Stimulated activated CD8-positive, alpha-beta memory T cell treated with anti-CD3 and anti-CD28 coated beads, Interleukin-15, amount 100 ng/mL, for 4 hours (primary cell): ENCODE data around the gene SYNE2.

ENCODE experiments used
- DNase-seq, 2 donors: peaks; one replicate each; pipeline ENCODE4 v3.0.0-alpha.2; 2020; ENCODE audit warnings: low read depth in 2 of 2

The SYNE2 gene

GRCh38 chr14:63911404-63911803 is 58.6 kb downstream of the SYNE2 start:
- DNase-seq, result no peak

GRCh38 chr14:63912286-63912685 is 59.5 kb downstream of the SYNE2 start:
- no peak for DNase-seq

GRCh38 chr14:63918411-63918810 is 65.6 kb downstream of the SYNE2 start:
- DNase-seq, result no peak

GRCh38 chr14:63922696-63923421 is 70.1 kb downstream of the SYNE2 start:
- DNase-seq, result no peak

- no peak for DNase-seq
Observed at GRCh38 chr14:63923422-63923752, 70.6 kb downstream of the SYNE2 start.

GRCh38 chr14:63924375-63924774 is 71.6 kb downstream of the SYNE2 start:
- no peak for DNase-seq

GRCh38 chr14:63926641-63927040 is 73.8 kb downstream of the SYNE2 start:
- DNase-seq, result no peak

GRCh38 chr14:63928744-63929174 is 76.0 kb downstream of the SYNE2 start:
- DNase-seq, result no peak

- DNase-seq, result no peak
Observed at GRCh38 chr14:63933110-63933509, 80.3 kb downstream of the SYNE2 start.

GRCh38 chr14:63933711-63934110 is 80.9 kb downstream of the SYNE2 start:
- no peak for DNase-seq

GRCh38 chr14:63938198-63939005 is 85.6 kb downstream of the SYNE2 start:
- DNase-seq, result no peak

GRCh38 chr14:63939006-63939270 is 86.1 kb downstream of the SYNE2 start:
- no peak for DNase-seq

GRCh38 chr14:63940387-63940786 is 87.6 kb downstream of the SYNE2 start:
- DNase-seq, result no peak

GRCh38 chr14:63941023-63941422 is 88.2 kb downstream of the SYNE2 start:
- no peak for DNase-seq

GRCh38 chr14:63949696-63950095 is 96.9 kb downstream of the SYNE2 start:
- no peak for DNase-seq

GRCh38 chr14:63951021-63951420 is 98.2 kb downstream of the SYNE2 start:
- DNase-seq, result no peak

GRCh38 chr14:63951429-63951828 is 98.6 kb downstream of the SYNE2 start:
- no peak for DNase-seq

GRCh38 chr14:63952053-63952932 is 99.5 kb downstream of the SYNE2 start:
- DNase-seq, result no peak

- no peak for DNase-seq
Observed at GRCh38 chr14:63952933-63953437, 100.2 kb downstream of the SYNE2 start.

- DNase-seq, result no peak
Observed at GRCh38 chr14:63956326-63956725, 103.5 kb downstream of the SYNE2 start.

GRCh38 chr14:63960926-63961567 is 108.2 kb downstream of the SYNE2 start:
- no peak for DNase-seq

GRCh38 chr14:63962906-63963305 is 110.1 kb downstream of the SYNE2 start:
- no peak for DNase-seq
